GM23248 (cell line): ENCODE results near the gene HM13. TPM values are rescaled to one million over a fixed set of nuclear protein-coding genes. Genes with fewer than 3 reads are reported as not detected.
"Not testable (repeated sequence)": the region's sequence is repeated elsewhere in the genome, so short reads cannot be mapped to it uniquely, and the experiment has no call there.

Source experiments
- DNase-seq: peaks from one replicate; pipeline ENCODE4 v3.0.0-alpha.2; 2015
- H2AFZ ChIP-seq: fragments of 200-600 bp; sonication (generic); 2 replicates; pipeline ENCODE4 v1.6.1; 2016; ENCODE audit warnings: antibody characterized with exemption
- H3F3A ChIP-seq: fragments of 200-600 bp; sonication (generic); 2 replicates; pipeline ENCODE4 v1.6.1; 2016; ENCODE audit warnings: mild to moderate bottlenecking, antibody characterized with exemption, mixed run types; ENCODE audit not compliant: insufficient read depth
- H3K27ac ChIP-seq: fragments of 200-600 bp; sonication (generic); 2 replicates; pipeline ENCODE4 v1.5.1; 2016; ENCODE audit warnings: mild to moderate bottlenecking
- H3K27me3 ChIP-seq: fragments of 200-600 bp; sonication (generic); replicated peaks from 2 replicates; pipeline ENCODE4 v1.6.1; 2016; ENCODE audit warnings: mild to moderate bottlenecking; ENCODE audit not compliant: insufficient read depth
- H3K36me3 ChIP-seq: fragments of 200-600 bp; sonication (generic); 2 replicates; pipeline ENCODE4 v1.6.1; 2016; ENCODE audit warnings: low read depth, mild to moderate bottlenecking
- H3K4me1 ChIP-seq: fragments of 200-600 bp; sonication (generic); 2 replicates; pipeline ENCODE4 v1.6.1; 2016; ENCODE audit warnings: mild to moderate bottlenecking; ENCODE audit not compliant: insufficient read depth
- H3K4me2 ChIP-seq: fragments of 200-600 bp; sonication (generic); one replicate; pipeline ENCODE4 v1.6.1; 2016; ENCODE audit warnings: mild to moderate bottlenecking; ENCODE audit not compliant: unreplicated experiment
- H3K4me3 ChIP-seq: fragments of 200-600 bp; sonication (generic); 2 replicates; pipeline ENCODE4 v1.5.1; 2016; ENCODE audit warnings: mild to moderate bottlenecking
- H3K79me2 ChIP-seq: fragments of 200-600 bp; sonication (generic); 2 replicates; pipeline ENCODE4 v1.6.1; 2016; ENCODE audit warnings: mild to moderate bottlenecking; ENCODE audit not compliant: insufficient read depth
- H3K9ac ChIP-seq: fragments of 200-600 bp; sonication (generic); 2 replicates; pipeline ENCODE4 v1.6.1; 2016; ENCODE audit warnings: mild to moderate bottlenecking
- H3K9me2 ChIP-seq: fragments of 200-600 bp; sonication (generic); 2 replicates; pipeline ENCODE4 v1.6.1; 2016; ENCODE audit warnings: mixed run types, mild to moderate bottlenecking, moderate library complexity; ENCODE audit not compliant: insufficient read depth
- H3K9me3 ChIP-seq: fragments of 200-600 bp; sonication (generic); one replicate; pipeline ENCODE4 v1.6.1; 2017; ENCODE audit warnings: low read depth
- H4K20me1 ChIP-seq: fragments of 200-600 bp; sonication (generic); 2 replicates; pipeline ENCODE4 v1.6.0; 2016; ENCODE audit not compliant: insufficient read depth
- EZH2 ChIP-seq: fragments of 200-600 bp; sonication (generic); IDR thresholded peaks from 2 replicates; pipeline ENCODE4 v1.6.1; 2018; ENCODE audit warnings: antibody characterized with exemption, mild to moderate bottlenecking; ENCODE audit not compliant: insufficient read depth, poor library complexity, severe bottlenecking
- EZH2phosphoT487 ChIP-seq: fragments of 200-600 bp; sonication (generic); IDR thresholded peaks from 2 replicates; pipeline ENCODE4 v1.6.1; 2018; ENCODE audit warnings: antibody characterized with exemption, moderate library complexity, mild to moderate bottlenecking, low read depth; ENCODE audit not compliant: insufficient read depth
- WGBS, 2 experiments: methylation state at CpG; one replicate each; pipeline ENCODE4 v1.1.6; 2015 to 2017; ENCODE audit warnings: low lambda C conversion rate in 2 of 2, low coverage in 1 of 2; ENCODE audit errors: missing lambda C conversion rate in 2 of 2; 5-methylcytosine and 5-hydroxymethylcytosine counted together
- in situ Hi-C: fragments of 300-500 bp; cut with MboI; formaldehyde crosslinking; loops from 2 replicates; pipeline ENCODE4 v1.15.0; 2020
- polyA plus RNA-seq: library from polyadenylated mRNA; unstranded; fragments of >200 nt; fragmentation: Nextera tagmentation; extraction: Ambion mirVana; gene quantifications from 2 replicates; pipeline ENCODE4 v1.2.1, GENCODE V29; 2016
- total RNA-seq: library from RNA; depleted of rRNA; stranded (reverse); fragments of >200 nt; shearing (Covaris generic); gene quantifications from 2 replicates; pipeline ENCODE4 v1.2.3, GENCODE V29; 2014

HM13 gene
- total and polyA plus RNA-seq, 2 experiments from 2014 or later: 117 to 424 TPM

- no peaks in the 10 kb centered on the region for H3K79me2 ChIP-seq
- H3K9ac ChIP-seq: no peak overlapping the region
- H2AFZ ChIP-seq: no peak overlapping the region
- in situ Hi-C loops: no loop called here
- H3K27me3 ChIP-seq: no peaks in the 10 kb centered on the region
- no peak for TF ChIP-seq EZH2
- no peak for TF ChIP-seq EZH2phosphoT487
- peaks cover 16% of the 10 kb centered on the region for H3K4me1 ChIP-seq
- no peak for DNase-seq
- no peaks in the 10 kb centered on the region for H3K9me3 ChIP-seq
- no peak overlapping the region for H3K4me3 ChIP-seq
- no peaks in the 10 kb centered on the region for H4K20me1 ChIP-seq
- H3K4me2 ChIP-seq: no peak overlapping the region
- no peak overlapping the region for H3K27ac ChIP-seq
- H3F3A ChIP-seq: peaks cover 14% of the 10 kb centered on the region
- WGBS, 2 experiments: 83 to 86% methylated on average over 9 of the region's 9 CpGs
- no peaks in the 10 kb centered on the region for H3K9me2 ChIP-seq
- no peaks in the 10 kb centered on the region for H3K36me3 ChIP-seq
Observed at GRCh38 chr20:31577194-31577593, 63.0 kb downstream of the HM13 start.

GRCh38 chr20:31578448-31579138 lies 64.4 kb downstream of the HM13 start:
- Histone ChIP-seq H3K4me2 (no peak overlapping the region), H3K79me2 (no peaks in the 10 kb centered on the region), H3K9me2 (no peaks in the 10 kb centered on the region), H4K20me1 (no peaks in the 10 kb centered on the region), H3K36me3 (no peaks in the 10 kb centered on the region), H3K9me3 (no peaks in the 10 kb centered on the region), H3K27me3 (no peaks in the 10 kb centered on the region), H3K27ac (no peak overlapping the region), H2AFZ (no peak overlapping the region), H3K4me3 (no peak overlapping the region), H3F3A (peaks cover 6% of the 10 kb centered on the region), H3K9ac (no peak overlapping the region), H3K4me1 (peaks cover 8% of the 10 kb centered on the region)
- DNase-seq: no peak
- in situ Hi-C loops: no loop called here
- TF ChIP-seq EZH2phosphoT487: no peak
- no peak for TF ChIP-seq EZH2
- 93 to 94% methylated on average over 33 to 37 of the region's 43 CpGs for WGBS, 2 experiments

DNA sequence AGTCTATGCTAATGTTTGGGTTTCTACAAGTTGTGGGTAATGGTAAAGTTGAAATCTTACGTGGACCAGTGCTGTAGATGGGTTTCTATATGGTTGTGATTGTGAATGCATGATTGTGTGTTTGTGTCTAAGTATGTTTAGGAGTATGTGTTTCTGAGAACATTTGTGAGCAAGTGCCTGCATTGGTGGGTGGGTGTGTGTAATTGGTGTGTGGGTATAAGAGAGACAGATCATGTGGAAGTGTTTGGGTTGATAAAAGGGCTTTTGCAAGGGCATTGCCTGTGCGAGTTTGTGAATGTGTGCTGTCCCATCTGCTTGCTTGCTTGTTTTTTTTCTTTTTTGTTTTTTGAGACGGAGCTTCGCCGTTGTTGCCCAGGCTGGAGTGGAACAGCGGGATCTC lies 65.0 kb downstream of the HM13 start:
- no peaks in the 10 kb centered on the region for H3K36me3 ChIP-seq
- H3K4me1 ChIP-seq: peaks cover 1% of the 10 kb centered on the region
- no peaks in the 10 kb centered on the region for H3F3A ChIP-seq
- H3K4me2 ChIP-seq: no peak overlapping the region
- no peak overlapping the region for H3K4me3 ChIP-seq
- no peak for TF ChIP-seq EZH2phosphoT487
- TF ChIP-seq EZH2: no peak
- H3K9me3 ChIP-seq: no peaks in the 10 kb centered on the region
- H2AFZ ChIP-seq: no peak overlapping the region
- no peaks in the 10 kb centered on the region for H3K79me2 ChIP-seq
- DNase-seq: no peak
- no peaks in the 10 kb centered on the region for H4K20me1 ChIP-seq
- H3K9ac ChIP-seq: no peak overlapping the region
- H3K27ac ChIP-seq: no peak overlapping the region
- no peaks in the 10 kb centered on the region for H3K9me2 ChIP-seq
- no peaks in the 10 kb centered on the region for H3K27me3 ChIP-seq
- in situ Hi-C loops: no loop called here
- 93 to 96% methylated on average over 6 of the region's 6 CpGs for WGBS, 2 experiments

GRCh38 chr20:31579941-31580651 lies 65.9 kb downstream of the HM13 start:
- H3F3A ChIP-seq, in situ Hi-C loops: not testable (repeated sequence)

More at GRCh38 chr20:31579941-31580651, 65.9 kb downstream of the HM13 start:
- H3K4me1 ChIP-seq, H3K27me3 ChIP-seq, H3K79me2 ChIP-seq, H3K4me3 ChIP-seq, H3K36me3 ChIP-seq, H3K4me2 ChIP-seq, H4K20me1 ChIP-seq, H3K9me3 ChIP-seq, DNase-seq, H3K9me2 ChIP-seq: not testable (repeated sequence)
- Histone ChIP-seq H3K9ac (peak overlapping the region; percentile 20; the same call in 1 of the 2 replicates), H2AFZ (peak overlapping the region; percentile 47; the same call in 1 of the 2 replicates), H3K27ac (0 out of 2 replicates have a peak overlapping the region, but pooled peaks have one; percentile 26)
- 95 to 97% methylated on average over 17 of the region's 17 CpGs for WGBS, 2 experiments
